ENCODE results near the gene MEIKIN. TPM values are rescaled to one million over a fixed set of nuclear protein-coding genes. Genes with fewer than 3 reads are reported as not detected.

MEIKIN gene
- under 0.01 TPM in 1 of 2 replicates, not detected in the other for total RNA-seq

GRCh38 chr5:131945551-131946168 is at the start of gene MEIKIN:
Gene MEIKIN (minus strand): TSS chr5:131945663. CDS start chr5:131945505, 158 bp downstream.

GRCh38 chr5:131796793-131797693 is 148.4 kb downstream of the MEIKIN start, which contains the start of gene FNIP1:
Gene FNIP1 (minus strand): TSS chr5:131797017. CDS start chr5:131796921, 96 bp downstream.

Other genes starting within 250 kb of the MEIKIN start
- 32.4 and 74.7 TPM in 2 replicates for gene FNIP1, start 148.6 kb downstream of the MEIKIN start, total RNA-seq
- gene ACSL6, start 66.0 kb upstream of the MEIKIN start, total RNA-seq, result under 0.01 TPM in 1 of 2 replicates, not detected in the other
- gene IL3, start 115.0 kb upstream of the MEIKIN start, total RNA-seq, result not detected in 2 replicates
- 0.38 and 1.1 TPM in 2 replicates for gene CSF2, start 128.1 kb upstream of the MEIKIN start, total RNA-seq